Measurements from ENCODE around the gene SERTM1.

DNA sequence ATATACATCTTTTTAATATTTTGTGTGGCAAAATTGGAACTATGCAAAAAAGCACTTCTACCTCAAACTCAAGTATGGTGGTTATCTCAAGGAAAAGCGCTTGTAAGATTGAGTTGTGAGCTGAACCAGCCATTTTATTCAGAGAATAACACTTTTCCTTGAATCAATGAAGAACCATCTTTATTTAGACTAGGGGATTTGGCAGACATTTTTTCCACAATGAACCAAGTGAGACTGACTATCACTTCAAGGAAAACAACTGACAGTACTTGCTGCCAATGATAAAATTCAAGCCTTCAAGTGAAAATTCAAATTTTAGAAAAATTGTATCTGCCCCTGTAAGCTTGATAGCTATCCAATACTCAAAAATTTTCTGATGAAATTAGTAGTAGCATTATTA is 23.2 kb upstream of the SERTM1 start:
- TF ChIP-seq, protein P1, sequence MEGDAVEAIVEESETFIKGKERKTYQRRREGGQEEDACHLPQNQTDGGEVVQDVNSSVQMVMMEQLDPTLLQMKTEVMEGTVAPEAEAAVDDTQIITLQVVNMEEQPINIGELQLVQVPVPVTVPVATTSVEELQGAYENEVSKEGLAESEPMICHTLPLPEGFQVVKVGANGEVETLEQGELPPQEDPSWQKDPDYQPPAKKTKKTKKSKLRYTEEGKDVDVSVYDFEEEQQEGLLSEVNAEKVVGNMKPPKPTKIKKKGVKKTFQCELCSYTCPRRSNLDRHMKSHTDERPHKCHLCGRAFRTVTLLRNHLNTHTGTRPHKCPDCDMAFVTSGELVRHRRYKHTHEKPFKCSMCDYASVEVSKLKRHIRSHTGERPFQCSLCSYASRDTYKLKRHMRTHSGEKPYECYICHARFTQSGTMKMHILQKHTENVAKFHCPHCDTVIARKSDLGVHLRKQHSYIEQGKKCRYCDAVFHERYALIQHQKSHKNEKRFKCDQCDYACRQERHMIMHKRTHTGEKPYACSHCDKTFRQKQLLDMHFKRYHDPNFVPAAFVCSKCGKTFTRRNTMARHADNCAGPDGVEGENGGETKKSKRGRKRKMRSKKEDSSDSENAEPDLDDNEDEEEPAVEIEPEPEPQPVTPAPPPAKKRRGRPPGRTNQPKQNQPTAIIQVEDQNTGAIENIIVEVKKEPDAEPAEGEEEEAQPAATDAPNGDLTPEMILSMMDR (IDR thresholded peaks at IDR 0.05; ENCODE audit: poor library complexity, severe bottlenecking) = no peak
- TF ChIP-seq POLR2AphosphoS5 (IDR thresholded peaks at IDR 0.05) (no peak), MXI1 (conservative IDR thresholded peaks at IDR 0.05; ENCODE audit: poor library complexity, severe bottlenecking) (no peak)

Measured in neural cell (in vitro differentiated cells).